Natural killer cell (primary cell): ENCODE data around the gene PLEKHA1. TPM values are rescaled to one million over a fixed set of nuclear protein-coding genes. Genes with fewer than 3 reads are reported as not detected.

Experiments
- ATAC-seq, 3 donors: fragments of 150-1000 bp in 2 of 3; fragments of 200-7000 bp in 1 of 3; cut with Tn5 transposase; 1 replicate in 1 of 3; 2 replicates in 2 of 3; pipeline ENCODE4 v1.10.0; 2021; ENCODE audit warnings: mild to moderate bottlenecking in 2 of 3, moderate library complexity in 2 of 3
- DNase-seq, 2 donors: peaks; one replicate each; pipeline versions ENCODE4 v3.0.0 to v3.0.0-alpha.2; 2013 to 2021; ENCODE audit warnings: mixed read lengths in 1 of 2
- H3K27ac ChIP-seq: one replicate; pipeline ENCODE4 v1.5.1; 2013; ENCODE audit warnings: mild to moderate bottlenecking, low read length
- H3K27me3 ChIP-seq: one replicate; pipeline ENCODE4 v1.6.1; 2013; ENCODE audit warnings: low read length; ENCODE audit not compliant: control insufficient read depth, insufficient read depth
- H3K36me3 ChIP-seq: one replicate; pipeline ENCODE4 v1.6.1; 2013; ENCODE audit warnings: low read length; ENCODE audit not compliant: control insufficient read depth, insufficient read depth
- H3K4me1 ChIP-seq: one replicate; pipeline ENCODE4 v1.6.1; 2013; ENCODE audit warnings: low read length; ENCODE audit not compliant: control insufficient read depth, insufficient read depth
- H3K4me3 ChIP-seq: one replicate; pipeline ENCODE4 v1.5.1; 2013; ENCODE audit warnings: low read length
- H3K9me3 ChIP-seq: one replicate; pipeline ENCODE4 v1.6.1; 2013; ENCODE audit warnings: low read length; ENCODE audit not compliant: control insufficient read depth, insufficient read depth
- H3K27ac Mint-ChIP-seq, 2 donors: one replicate each; pipeline ENCODE4 v1.8.0; 2022; ENCODE audit warnings: mild to moderate bottlenecking in 2 of 2, mixed read lengths in 2 of 2, moderate library complexity in 1 of 2
- H3K27me3 Mint-ChIP-seq, 2 donors: one replicate each; pipeline ENCODE4 v1.8.0; 2022; ENCODE audit warnings: low read depth in 2 of 2, mixed read lengths in 2 of 2
- H3K36me3 Mint-ChIP-seq: one replicate; pipeline ENCODE4 v1.8.0; 2022; ENCODE audit warnings: mixed read lengths
- H3K4me1 Mint-ChIP-seq, 2 donors: one replicate each; pipeline ENCODE4 v1.8.0; 2022; ENCODE audit warnings: mixed read lengths in 2 of 2
- H3K4me3 Mint-ChIP-seq: one replicate; pipeline ENCODE4 v1.8.0; 2022; ENCODE audit warnings: mild to moderate bottlenecking, moderate library complexity, mixed read lengths
- H3K9me3 Mint-ChIP-seq, 2 donors: one replicate each; pipeline ENCODE4 v1.8.0; 2022; ENCODE audit warnings: mixed read lengths in 2 of 2
- WGBS: methylation state at CpG from one replicate; pipeline ENCODE4 v1.1.7; 2013; ENCODE audit warnings: missing lambda C conversion rate; ENCODE audit not compliant: insufficient coverage; 5-methylcytosine and 5-hydroxymethylcytosine counted together
- intact Hi-C: fragments of 100-400 bp; cut with micrococcal nuclease; formaldehyde crosslinking; loops from one replicate; pipeline ENCODE4 v1.14.2; 2022
- total RNA-seq, 4 donors: library from RNA; stranded (reverse); fragments of 120-200 nt in 1 of 4; gene quantifications; one replicate each; pipeline versions ENCODE4 v1.2.3 to v1.2.4, GENCODE V29; 2013 to 2022
- TF ChIP-seq, protein P1 (sequence below): fragments of 200-600 bp; IDR thresholded peaks from one replicate; pipeline ENCODE4 v1.8.0; 2022; ENCODE audit warnings: antibody characterized with exemption

The PLEKHA1 gene
- total RNA-seq, 3 donors from 2014 or later (not counting 1 experiment from before 2014, with no cell fraction given), result 45.9 to 64.6 (median 56.1) TPM

DNA sequence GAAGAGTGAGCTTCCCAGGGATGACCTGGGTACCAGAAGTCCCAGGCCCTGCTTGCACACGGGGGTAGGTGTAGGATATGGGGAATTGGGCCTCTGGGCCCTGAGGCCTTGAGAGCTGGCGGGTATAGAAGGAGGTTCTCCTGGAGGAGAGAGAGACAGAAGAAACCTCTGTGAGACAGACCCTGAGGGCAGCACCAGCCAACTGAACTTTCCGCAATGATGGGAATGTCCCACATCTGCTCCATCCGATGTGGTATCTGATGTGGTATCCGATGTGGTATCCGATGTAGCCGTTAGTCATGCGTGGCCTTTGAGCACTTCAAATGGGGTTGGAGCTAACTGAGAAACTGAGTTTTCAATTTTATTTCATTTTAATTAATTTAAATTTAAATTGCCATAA is 30.6 kb upstream of the PLEKHA1 start:
- H3K9me3 Mint-ChIP-seq, result no peaks in the 10 kb centered on the region

DNA sequence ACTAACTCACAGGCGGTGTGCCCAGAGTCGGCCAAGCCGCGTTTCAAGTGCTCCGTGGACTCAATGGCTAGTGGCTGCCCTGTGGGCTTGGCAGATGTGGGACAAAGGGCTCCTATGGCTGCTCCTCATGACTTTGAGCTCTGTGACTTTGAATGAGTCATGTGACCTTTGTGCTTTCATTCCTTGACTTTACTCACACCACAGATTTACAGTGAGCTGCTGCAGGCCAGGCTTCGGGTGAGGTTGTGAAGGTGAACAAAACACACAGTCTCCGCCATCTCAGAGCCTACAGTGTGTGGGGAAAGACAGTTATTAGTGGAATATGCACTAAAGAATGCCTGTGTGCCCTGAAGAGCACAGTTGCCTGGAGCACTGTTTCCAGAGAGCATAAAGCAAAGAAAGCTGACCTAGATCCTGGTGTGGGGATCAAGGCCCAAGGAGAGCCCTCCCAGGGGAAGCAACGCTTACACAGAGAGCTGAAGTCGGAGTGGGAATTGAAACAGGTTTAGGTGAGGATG is 29.7 kb upstream of the PLEKHA1 start:
- Mint-ChIP-seq H3K4me3 (no peak overlapping the region), H3K9me3 (no peaks in the 10 kb centered on the region), H3K36me3 (no peaks in the 10 kb centered on the region), H3K27ac (no peak overlapping the region), H3K27me3 (no peaks in the 10 kb centered on the region), H3K4me1 (peaks cover 7 to 19% of the 10 kb centered on the region in 2 donors)
- Histone ChIP-seq H3K9me3 (no peaks in the 10 kb centered on the region), H3K36me3 (no peaks in the 10 kb centered on the region), H3K4me3 (no peak overlapping the region), H3K4me1 (no peaks in the 10 kb centered on the region), H3K27ac (no peak overlapping the region), H3K27me3 (no peaks in the 10 kb centered on the region)
- TF ChIP-seq, protein P1, sequence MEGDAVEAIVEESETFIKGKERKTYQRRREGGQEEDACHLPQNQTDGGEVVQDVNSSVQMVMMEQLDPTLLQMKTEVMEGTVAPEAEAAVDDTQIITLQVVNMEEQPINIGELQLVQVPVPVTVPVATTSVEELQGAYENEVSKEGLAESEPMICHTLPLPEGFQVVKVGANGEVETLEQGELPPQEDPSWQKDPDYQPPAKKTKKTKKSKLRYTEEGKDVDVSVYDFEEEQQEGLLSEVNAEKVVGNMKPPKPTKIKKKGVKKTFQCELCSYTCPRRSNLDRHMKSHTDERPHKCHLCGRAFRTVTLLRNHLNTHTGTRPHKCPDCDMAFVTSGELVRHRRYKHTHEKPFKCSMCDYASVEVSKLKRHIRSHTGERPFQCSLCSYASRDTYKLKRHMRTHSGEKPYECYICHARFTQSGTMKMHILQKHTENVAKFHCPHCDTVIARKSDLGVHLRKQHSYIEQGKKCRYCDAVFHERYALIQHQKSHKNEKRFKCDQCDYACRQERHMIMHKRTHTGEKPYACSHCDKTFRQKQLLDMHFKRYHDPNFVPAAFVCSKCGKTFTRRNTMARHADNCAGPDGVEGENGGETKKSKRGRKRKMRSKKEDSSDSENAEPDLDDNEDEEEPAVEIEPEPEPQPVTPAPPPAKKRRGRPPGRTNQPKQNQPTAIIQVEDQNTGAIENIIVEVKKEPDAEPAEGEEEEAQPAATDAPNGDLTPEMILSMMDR, result no peak
- ATAC-seq (no peak), DNase-seq (no peak)
- 90% methylated on average over 9 of the region's 9 CpGs for WGBS
- intact Hi-C loops, result no loop called here

More for the DNA sequence above, 30.6 kb upstream of the PLEKHA1 start:
- H3K27me3 ChIP-seq, result no peaks in the 10 kb centered on the region
- WGBS, result 80% methylated on average over 8 of the region's 8 CpGs
- TF ChIP-seq, protein P1, result no peak
- Mint-ChIP-seq H3K27ac (no peak overlapping the region), H3K4me3 (no peak overlapping the region), H3K27me3 (no peaks in the 10 kb centered on the region), H3K36me3 (no peaks in the 10 kb centered on the region), H3K4me1 (peaks cover 7 to 19% of the 10 kb centered on the region in 2 donors)
- no peaks in the 10 kb centered on the region for H3K9me3 ChIP-seq
- intact Hi-C loops, result loop anchor here (2.0 kb wide), 1 partner anchor 45 kb away; no protein-coding TSS in a partner anchor
- DNase-seq (no peak), ATAC-seq (no peak)
- H3K27ac ChIP-seq, result no peak overlapping the region
- H3K36me3 ChIP-seq, result no peaks in the 10 kb centered on the region
- no peak overlapping the region for H3K4me3 ChIP-seq
- H3K4me1 ChIP-seq, result no peaks in the 10 kb centered on the region

DNA sequence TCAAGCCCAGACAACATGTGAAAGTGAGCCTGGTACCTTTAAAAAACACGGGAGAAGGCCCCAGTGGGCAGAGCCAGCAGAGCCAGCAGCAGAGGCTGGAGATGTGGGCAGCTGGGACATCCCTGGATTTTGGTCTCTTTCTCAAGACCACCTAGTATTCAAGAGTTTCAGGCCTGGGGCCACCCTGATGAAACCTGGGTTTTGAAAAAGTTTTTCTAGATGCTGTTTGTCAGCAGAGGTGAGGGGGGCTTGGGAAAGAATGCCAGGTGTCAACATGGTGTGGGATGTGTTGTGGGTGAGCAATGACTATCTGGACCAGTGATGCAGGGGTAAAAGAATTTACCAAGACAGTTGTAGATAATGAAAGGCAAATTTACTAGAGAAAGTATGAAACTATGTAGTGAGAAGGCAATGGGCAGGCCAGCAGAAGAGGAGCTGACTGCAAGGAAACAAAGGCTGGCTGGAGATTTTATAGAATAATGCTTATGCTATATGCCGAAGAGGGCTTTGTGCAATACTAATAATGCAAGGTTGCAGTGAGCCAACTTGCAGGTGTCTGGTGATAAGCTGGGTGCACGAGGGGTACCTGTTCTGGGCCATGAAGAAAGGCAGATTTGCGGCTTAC is 28.1 kb upstream of the PLEKHA1 start:
- no peaks in the 10 kb centered on the region for H3K9me3 Mint-ChIP-seq
- peaks cover 0 to 2% of the 10 kb centered on the region in 2 donors for H3K27me3 Mint-ChIP-seq
- WGBS, result 90% methylated on average over 4 of the region's 4 CpGs
- Histone ChIP-seq H3K9me3 (no peaks in the 10 kb centered on the region), H3K27ac (no peak overlapping the region), H3K36me3 (no peaks in the 10 kb centered on the region), H3K27me3 (no peaks in the 10 kb centered on the region), H3K4me1 (no peaks in the 10 kb centered on the region), H3K4me3 (no peak overlapping the region)
- ATAC-seq, result no peak
- intact Hi-C loops, result no loop called here
- H3K36me3 Mint-ChIP-seq, result no peaks in the 10 kb centered on the region
- no peak for DNase-seq
- TF ChIP-seq, protein P1, result no peak
- H3K4me3 Mint-ChIP-seq, result no peak overlapping the region
- no peak overlapping the region for H3K27ac Mint-ChIP-seq
- H3K4me1 Mint-ChIP-seq, result peaks cover 7 to 19% of the 10 kb centered on the region in 2 donors
